GM11168 (cell line): ENCODE measurements around the gene HCFC2.

Experiments
- in situ Hi-C: fragments of 300-500 bp; cut with MboI; formaldehyde crosslinking; loops from one replicate; pipeline ENCODE4 v1.12.0; 2022; ENCODE audit warnings: low sequenced_read_pairs; ENCODE audit not compliant: unreplicated experiment

HCFC2 gene

DNA sequence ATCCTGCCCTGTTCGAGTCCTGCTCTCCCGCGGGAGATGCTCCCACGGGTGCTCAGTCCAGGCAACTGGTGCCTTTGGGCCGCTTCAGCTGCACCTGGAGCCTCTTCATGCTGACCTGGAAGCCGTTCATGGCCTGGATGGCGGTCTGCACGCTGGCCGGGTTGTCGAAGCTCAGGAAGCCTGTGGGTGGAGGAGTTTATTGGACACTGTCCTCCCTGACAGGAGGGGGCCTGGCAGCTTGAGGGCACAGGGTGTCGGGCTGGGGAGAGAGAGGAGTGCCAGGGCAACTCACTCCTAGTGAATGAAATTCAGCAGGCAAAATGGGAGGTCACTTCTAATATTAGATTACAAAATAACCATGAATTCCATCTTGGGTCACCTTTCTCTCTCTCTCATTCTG lies 83.0 kb downstream of the HCFC2 start:
- in situ Hi-C loops = no loop called here

- in situ Hi-C loops = no loop called here
These were observed 86.1 kb downstream of the HCFC2 start for GRCh38 chr12:104150416-104150815.

DNA sequence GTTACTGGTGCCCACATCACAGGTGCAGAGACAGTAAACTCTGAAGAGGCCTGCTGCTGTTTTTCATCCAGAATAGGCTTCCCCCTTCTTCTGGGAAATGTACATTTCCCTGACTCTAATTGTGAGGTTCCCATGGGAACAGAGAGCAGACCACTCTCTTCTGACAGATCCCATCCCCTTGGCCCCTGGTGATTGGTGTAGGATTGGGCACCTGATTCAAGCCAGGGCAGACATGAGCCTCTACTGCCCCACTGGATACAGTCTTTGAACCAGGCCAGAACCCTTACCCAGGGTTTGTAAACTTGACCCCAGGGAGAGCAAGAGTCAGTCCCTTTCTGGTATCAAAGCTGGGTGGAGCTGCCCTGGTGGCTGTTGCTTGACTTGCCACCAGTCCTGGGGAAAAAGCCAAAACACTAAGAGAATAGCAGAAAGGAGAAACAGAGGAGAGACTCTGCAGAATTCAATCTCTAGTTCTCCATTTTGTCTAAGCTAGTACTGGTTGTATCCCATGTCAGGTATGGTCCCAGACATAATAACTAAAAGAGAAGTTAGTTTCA lies 88.4 kb downstream of the HCFC2 start:
- in situ Hi-C loops = no loop called here

- in situ Hi-C loops = no loop called here
These were observed 90.0 kb downstream of the HCFC2 start for GRCh38 chr12:104154286-104154685.

DNA sequence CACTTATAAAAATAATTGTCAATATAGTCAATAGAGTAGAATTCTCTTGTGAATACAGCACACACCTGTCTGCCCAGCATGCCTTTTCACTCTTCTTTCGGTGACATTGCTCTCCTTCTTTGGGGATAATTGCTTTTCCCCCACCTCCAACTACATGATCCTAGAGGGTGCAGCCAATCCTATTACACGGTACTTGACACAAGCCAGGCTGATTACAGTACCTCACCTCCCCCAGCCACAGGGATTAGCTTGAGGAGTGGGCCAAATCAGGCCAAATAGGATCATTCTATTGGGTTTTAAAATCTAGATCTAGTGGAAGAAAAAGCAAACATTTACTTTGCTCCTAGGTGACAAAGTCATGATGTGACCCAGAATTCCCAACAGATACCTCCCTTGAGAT lies 90.5 kb downstream of the HCFC2 start:
- in situ Hi-C loops = no loop called here
